Tongue (tissue), 1 donor: Measurements from ENCODE around the gene MIA3. TPM values are rescaled to one million over a fixed set of nuclear protein-coding genes. Genes with fewer than 3 reads are reported as not detected.

Source experiments
- total RNA-seq: library from RNA; depleted of rRNA; stranded (reverse); fragments of >200 nt; gene quantifications from one replicate; pipeline ENCODE4 v1.2.3, GENCODE V29; 2014

Gene MIA3
- total RNA-seq, 1 donor from 2014 or later, result 51.0 TPM

Other genes with a start within 250 kb of the MIA3 start
- not detected for gene HHIPL2, start 70.0 kb upstream of the MIA3 start, total RNA-seq
- gene TAF1A, start 28.2 kb upstream of the MIA3 start, total RNA-seq, result 15.9 TPM
- gene AIDA, start 94.4 kb downstream of the MIA3 start, total RNA-seq, result 47.7 TPM
- gene BROX, start 94.5 kb downstream of the MIA3 start, total RNA-seq, result 62.2 TPM
- 0.41 TPM for gene FAM177B, start 119.1 kb downstream of the MIA3 start, total RNA-seq
- gene DISP1, start 196.9 kb downstream of the MIA3 start, total RNA-seq, result 9.5 TPM